Renal pelvis (tissue), 12 donors: Measurements from ENCODE around the gene CD151. TPM values are rescaled to one million over a fixed set of nuclear protein-coding genes. Genes with fewer than 3 reads are reported as not detected.
A peak's percentile ranks its signal among the peaks of the same experiment; 100 is the strongest.

Source experiments
- DNase-seq: peaks from one replicate; pipeline ENCODE4 v3.0.0-alpha.2; 2013
- long read RNA-seq, 16 experiments: transcript quantifications; one replicate each; lab custom pipeline, GENCODE V29; 2026
- polyA plus RNA-seq, 3 donors: library from polyadenylated mRNA; unstranded; fragments of 120-200 nt; gene quantifications; one replicate each; pipeline ENCODE4 v1.2.1, GENCODE V29; 2013; ENCODE audit not compliant: insufficient read length in 3 of 3

CD151 gene
- 100 to 1,000 TPM; 207 to 225 (median 220) TPM for polyA plus RNA-seq
- long read RNA-seq, donor 1, transcript CD151-201 (9 exons, 1,545 nt), result minor isoform, 7 of 577 reads
- long read RNA-seq, donor 1, transcript CD151-202 (9 exons, 1,658 nt), result major isoform, 60 of 577 reads
- long read RNA-seq, donor 1, transcript CD151-203 (8 exons, 1,486 nt), result minor isoform, 42 of 577 reads
- long read RNA-seq, donor 1, partial matches to known transcripts, result 453 of 577 reads
- long read RNA-seq, donor 1, other reads (novel, unspliced or antisense), result 9 of 577 reads
- long read RNA-seq, donor 2, transcript CD151-202 (9 exons, 1,658 nt), result major isoform, 63 of 577 reads
- long read RNA-seq, donor 2, transcript CD151-203 (8 exons, 1,486 nt), result minor isoform, 61 of 577 reads
- long read RNA-seq, donor 2, transcript CD151-201 (9 exons, 1,545 nt), result minor isoform, 12 of 577 reads
- long read RNA-seq, donor 2, partial matches to known transcripts, result 417 of 577 reads
- long read RNA-seq, donor 2, other reads (novel, unspliced or antisense), result 14 of 577 reads
- long read RNA-seq, donor 3, transcript CD151-203 (8 exons, 1,486 nt), result major isoform, 60 of 191 reads
- long read RNA-seq, donor 3, transcript CD151-202 (9 exons, 1,658 nt), result minor isoform, 33 of 191 reads
- long read RNA-seq, donor 3, transcript CD151-201 (9 exons, 1,545 nt), result minor isoform, 5 of 191 reads
- long read RNA-seq, donor 3, partial matches to known transcripts, result 77 of 191 reads
- long read RNA-seq, donor 3, other reads (novel, unspliced or antisense), result 14 of 191 reads
- long read RNA-seq, donor 4, transcript CD151-203 (8 exons, 1,486 nt), result major isoform, 58 of 168 reads
- long read RNA-seq, donor 4, transcript CD151-202 (9 exons, 1,658 nt), result minor isoform, 54 of 168 reads
- long read RNA-seq, donor 4, transcript CD151-220 (8 exons, 1,835 nt), result minor isoform, 5 of 168 reads
- long read RNA-seq, donor 4, transcript CD151-201 (9 exons, 1,545 nt), result minor isoform, 7 of 168 reads
- long read RNA-seq, donor 4, partial matches to known transcripts, result 31 of 168 reads
- long read RNA-seq, donor 4, other reads (novel, unspliced or antisense), result 10 of 168 reads
- long read RNA-seq, donor 5, transcript CD151-203 (8 exons, 1,486 nt), result minor isoform, 25 of 67 reads
- long read RNA-seq, donor 5, transcript CD151-202 (9 exons, 1,658 nt), result major isoform, 27 of 67 reads
- long read RNA-seq, donor 5, transcript CD151-201 (9 exons, 1,545 nt), result minor isoform, 5 of 67 reads
- long read RNA-seq, donor 5, partial matches to known transcripts, result 9 of 67 reads
- long read RNA-seq, donor 5, other reads (novel, unspliced or antisense), result 0 of 67 reads
- long read RNA-seq, donor 6, transcript CD151-220 (8 exons, 1,835 nt), result minor isoform, 5 of 128 reads
- long read RNA-seq, donor 6, transcript CD151-201 (9 exons, 1,545 nt), result minor isoform, 6 of 128 reads
- long read RNA-seq, donor 6, transcript CD151-203 (8 exons, 1,486 nt), result major isoform, 46 of 128 reads
- long read RNA-seq, donor 6, transcript CD151-202 (9 exons, 1,658 nt), result minor isoform, 39 of 128 reads
- long read RNA-seq, donor 6, partial matches to known transcripts, result 28 of 128 reads
- long read RNA-seq, donor 6, other reads (novel, unspliced or antisense), result 0 of 128 reads
- long read RNA-seq, donor 7, transcript CD151-203 (8 exons, 1,486 nt), result major isoform, 75 of 282 reads
- long read RNA-seq, donor 7, transcript CD151-201 (9 exons, 1,545 nt), result minor isoform, 13 of 282 reads
- long read RNA-seq, donor 7, transcript CD151-202 (9 exons, 1,658 nt), result minor isoform, 68 of 282 reads
- long read RNA-seq, donor 7, partial matches to known transcripts, result 101 of 282 reads
- long read RNA-seq, donor 7, other reads (novel, unspliced or antisense), result 21 of 282 reads
- long read RNA-seq, donor 8, transcript CD151-202 (9 exons, 1,658 nt), result minor isoform, 9 of 52 reads
- long read RNA-seq, donor 8, transcript CD151-203 (8 exons, 1,486 nt), result major isoform, 26 of 52 reads
- long read RNA-seq, donor 8, partial matches to known transcripts, result 14 of 52 reads
- long read RNA-seq, donor 8, other reads (novel, unspliced or antisense), result 0 of 52 reads
- long read RNA-seq, donor 9, transcript CD151-202 (9 exons, 1,658 nt), result minor isoform, 73 of 233 reads
- long read RNA-seq, donor 9, transcript CD151-203 (8 exons, 1,486 nt), result major isoform, 76 of 233 reads
- long read RNA-seq, donor 9, transcript CD151-201 (9 exons, 1,545 nt), result minor isoform, 11 of 233 reads
- long read RNA-seq, donor 9, partial matches to known transcripts, result 54 of 233 reads
- long read RNA-seq, donor 9, other reads (novel, unspliced or antisense), result 12 of 233 reads
- long read RNA-seq, donor 10, transcript CD151-202 (9 exons, 1,658 nt), result minor isoform, 32 of 143 reads
- long read RNA-seq, donor 10, transcript CD151-203 (8 exons, 1,486 nt), result major isoform, 40 of 143 reads
- long read RNA-seq, donor 10, transcript CD151-201 (9 exons, 1,545 nt), result minor isoform, 11 of 143 reads
- long read RNA-seq, donor 10, partial matches to known transcripts, result 51 of 143 reads
- long read RNA-seq, donor 10, other reads (novel, unspliced or antisense), result 8 of 143 reads
- long read RNA-seq, donor 11, transcript CD151-203 (8 exons, 1,486 nt), result minor isoform, 25 of 109 reads
- long read RNA-seq, donor 11, transcript CD151-202 (9 exons, 1,658 nt), result major isoform, 46 of 109 reads
- long read RNA-seq, donor 11, transcript CD151-201 (9 exons, 1,545 nt), result minor isoform, 9 of 109 reads
- long read RNA-seq, donor 11, partial matches to known transcripts, result 17 of 109 reads
- long read RNA-seq, donor 11, other reads (novel, unspliced or antisense), result 7 of 109 reads
- long read RNA-seq, donor 12, transcript CD151-202 (9 exons, 1,658 nt), result major isoform, 62 of 209 reads
- long read RNA-seq, donor 12, transcript CD151-201 (9 exons, 1,545 nt), result minor isoform, 8 of 209 reads
- long read RNA-seq, donor 12, transcript CD151-203 (8 exons, 1,486 nt), result minor isoform, 59 of 209 reads
- long read RNA-seq, donor 12, partial matches to known transcripts, result 73 of 209 reads
- long read RNA-seq, donor 12, other reads (novel, unspliced or antisense), result 0 of 209 reads
- long read RNA-seq, donor 13, transcript CD151-202 (9 exons, 1,658 nt), result minor isoform, 19 of 114 reads
- long read RNA-seq, donor 13, transcript CD151-203 (8 exons, 1,486 nt), result major isoform, 34 of 114 reads
- long read RNA-seq, donor 13, partial matches to known transcripts, result 55 of 114 reads
- long read RNA-seq, donor 13, other reads (novel, unspliced or antisense), result 0 of 114 reads
- long read RNA-seq, donor 14, result 0 reads
- long read RNA-seq, donor 15, transcript CD151-201 (9 exons, 1,545 nt), result minor isoform, 12 of 196 reads
- long read RNA-seq, donor 15, transcript CD151-203 (8 exons, 1,486 nt), result major isoform, 67 of 196 reads
- long read RNA-seq, donor 15, transcript CD151-202 (9 exons, 1,658 nt), result minor isoform, 65 of 196 reads
- long read RNA-seq, donor 15, partial matches to known transcripts, result 39 of 196 reads
- long read RNA-seq, donor 15, other reads (novel, unspliced or antisense), result 8 of 196 reads
- long read RNA-seq, donor 16, transcript CD151-201 (9 exons, 1,545 nt), result minor isoform, 12 of 181 reads
- long read RNA-seq, donor 16, transcript CD151-202 (9 exons, 1,658 nt), result minor isoform, 59 of 181 reads
- long read RNA-seq, donor 16, transcript CD151-203 (8 exons, 1,486 nt), result major isoform, 71 of 181 reads
- long read RNA-seq, donor 16, partial matches to known transcripts, result 24 of 181 reads
- long read RNA-seq, donor 16, other reads (novel, unspliced or antisense), result 9 of 181 reads

- DNase-seq, result peak; percentile 65
These were observed at the start of gene CD151 for GRCh38 chr11:832529-833113. TSS of gene CD151 (plus strand) at chr11:832952. CDS start at chr11:836070, 3,118 bp downstream.

DNA sequence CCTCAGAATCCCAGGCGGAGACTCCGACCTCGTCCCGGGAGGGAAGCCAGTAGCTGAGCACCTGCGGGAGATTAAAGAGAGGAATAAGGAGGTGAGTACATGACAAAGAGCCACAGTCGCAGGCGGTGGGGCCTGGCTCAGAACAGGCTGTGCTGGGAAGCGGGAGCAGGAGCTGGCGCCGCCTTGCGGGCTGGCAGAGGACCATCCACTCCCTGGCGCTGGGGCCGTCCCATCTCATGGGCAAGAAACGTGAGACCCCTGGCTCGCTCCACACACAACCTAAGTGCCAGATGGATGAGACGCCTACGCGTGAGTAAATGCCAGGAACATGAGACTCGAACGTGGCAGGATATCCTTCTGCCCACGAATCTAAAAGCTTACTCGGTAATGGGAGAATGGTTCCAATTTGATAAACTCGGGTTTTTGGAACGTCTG, 49.2 kb upstream of the CD151 start:
- peak; percentile 85 for DNase-seq

DNA sequence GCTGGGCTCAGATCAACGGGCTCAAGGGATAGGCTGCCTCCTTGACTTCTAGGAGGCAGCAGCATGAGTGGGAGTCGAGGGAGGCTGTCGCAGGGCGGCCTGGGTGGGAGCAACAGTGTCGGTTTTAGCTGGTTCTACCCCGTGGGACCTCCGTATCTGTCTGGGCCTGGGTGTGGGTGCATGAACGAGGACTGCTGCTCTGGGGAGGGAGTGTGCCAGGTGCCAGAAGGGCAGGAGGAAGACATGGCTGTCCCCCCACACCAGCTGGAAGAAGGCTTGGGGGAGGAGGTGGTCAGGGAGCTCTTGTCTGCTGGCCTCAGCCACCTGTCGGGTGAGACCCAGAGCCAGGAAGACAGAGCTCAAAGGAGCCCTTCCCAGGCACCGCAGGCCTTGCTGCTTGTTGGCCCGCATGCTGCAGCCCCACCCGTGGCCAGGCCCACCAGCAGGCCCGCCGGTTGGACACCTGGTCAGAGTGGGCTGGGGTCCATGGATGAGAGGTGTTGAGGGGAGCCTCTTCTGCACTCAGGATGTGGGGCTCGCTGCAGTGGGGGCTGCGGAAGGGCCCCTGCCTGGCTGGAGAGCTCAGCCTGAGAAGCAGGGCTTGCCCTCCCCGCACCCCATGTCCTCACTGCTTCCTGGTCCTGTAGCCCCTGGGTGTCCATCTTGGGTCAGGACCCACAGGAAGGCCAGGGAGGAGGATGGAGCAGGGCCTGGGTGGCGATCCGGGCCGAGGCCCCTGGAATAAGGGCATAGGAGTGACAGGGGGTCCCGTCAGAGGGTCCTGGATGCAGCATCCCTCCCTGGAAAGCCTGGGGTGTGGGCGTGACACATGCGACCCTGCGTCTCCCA, 46.3 kb upstream of the CD151 start:
- DNase-seq, result no peak

- no peak for DNase-seq
These were observed 45.6 kb upstream of the CD151 start for GRCh38 chr11:787084-787675.

- no peak for DNase-seq
These were observed 44.6 kb upstream of the CD151 start for GRCh38 chr11:788009-788640.

DNA sequence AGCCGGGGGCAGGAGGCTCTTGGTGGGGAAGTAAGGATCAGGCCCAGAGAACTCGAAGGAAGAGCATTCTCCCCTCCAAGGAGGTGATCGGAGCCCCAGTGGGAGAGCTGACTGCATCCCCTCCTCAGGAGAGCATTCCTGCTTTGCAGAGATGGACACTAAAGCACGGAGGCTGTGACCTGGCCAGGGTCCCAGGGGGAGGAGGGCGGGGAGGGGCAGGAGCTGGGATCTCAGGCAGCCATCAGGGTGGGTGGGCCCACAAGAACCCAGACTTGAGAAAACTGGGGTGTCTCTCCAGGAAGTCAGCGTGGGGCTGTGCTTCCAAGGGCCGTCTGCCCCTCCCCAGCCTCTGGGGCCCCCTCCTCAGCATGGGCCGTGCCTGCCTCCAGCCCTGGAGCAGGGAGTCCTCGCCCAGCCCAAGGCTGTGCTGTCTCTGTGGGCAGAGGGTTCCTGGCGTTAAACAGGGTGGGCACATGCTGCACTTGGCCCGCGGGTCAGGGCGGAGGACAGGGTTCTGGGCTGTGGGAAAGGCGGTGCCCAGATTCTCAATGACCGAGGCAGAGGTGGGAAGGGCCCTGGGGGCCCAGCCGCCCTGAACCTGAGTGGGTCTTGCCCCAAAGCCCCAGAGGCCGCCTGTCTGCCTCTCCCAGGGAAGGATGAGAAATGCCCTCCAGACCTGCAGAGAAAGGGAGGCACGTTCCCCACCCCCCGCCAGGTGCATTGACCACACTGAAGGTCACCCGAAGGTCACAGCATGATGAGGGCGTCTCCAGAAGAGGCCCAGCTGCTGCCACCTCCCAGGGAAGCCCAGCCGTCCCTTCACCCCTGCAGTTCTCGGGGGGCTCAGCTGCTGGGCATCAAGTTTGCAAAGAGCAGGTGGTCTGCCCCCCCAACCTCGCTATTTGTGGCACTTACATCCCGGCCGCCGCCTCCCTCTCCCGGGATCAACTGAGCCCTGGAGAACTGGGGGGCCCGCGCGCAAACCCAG, 43.5 kb upstream of the CD151 start:
- DNase-seq, result no peak

DNA sequence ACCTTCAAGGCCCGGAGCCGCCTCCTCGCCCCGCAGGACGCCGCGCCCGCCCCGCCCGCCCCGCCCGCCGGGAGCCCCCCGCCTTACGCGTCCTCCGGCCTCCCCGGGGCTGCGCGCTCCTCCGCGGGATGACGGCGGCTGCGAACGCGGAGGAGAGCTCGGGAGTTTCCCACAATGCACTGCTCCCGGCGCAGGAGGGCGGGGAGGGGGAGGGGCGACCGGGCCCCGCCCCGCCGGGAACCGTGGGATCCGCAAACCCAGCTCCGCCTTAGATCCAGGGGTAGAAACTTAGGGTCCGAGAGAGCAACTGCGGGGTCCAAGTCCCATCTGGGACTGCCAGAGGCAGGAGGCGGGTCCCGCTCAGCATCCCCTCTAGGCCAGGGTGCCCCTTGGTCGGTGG, 42.8 kb upstream of the CD151 start, which contains the start of gene CEND1:
TSS of gene CEND1 (minus strand) at position 148 of the 400 bp plus-strand sequence. CDS start 1,514 bp downstream, outside the sequence.
- no peak for DNase-seq

DNA sequence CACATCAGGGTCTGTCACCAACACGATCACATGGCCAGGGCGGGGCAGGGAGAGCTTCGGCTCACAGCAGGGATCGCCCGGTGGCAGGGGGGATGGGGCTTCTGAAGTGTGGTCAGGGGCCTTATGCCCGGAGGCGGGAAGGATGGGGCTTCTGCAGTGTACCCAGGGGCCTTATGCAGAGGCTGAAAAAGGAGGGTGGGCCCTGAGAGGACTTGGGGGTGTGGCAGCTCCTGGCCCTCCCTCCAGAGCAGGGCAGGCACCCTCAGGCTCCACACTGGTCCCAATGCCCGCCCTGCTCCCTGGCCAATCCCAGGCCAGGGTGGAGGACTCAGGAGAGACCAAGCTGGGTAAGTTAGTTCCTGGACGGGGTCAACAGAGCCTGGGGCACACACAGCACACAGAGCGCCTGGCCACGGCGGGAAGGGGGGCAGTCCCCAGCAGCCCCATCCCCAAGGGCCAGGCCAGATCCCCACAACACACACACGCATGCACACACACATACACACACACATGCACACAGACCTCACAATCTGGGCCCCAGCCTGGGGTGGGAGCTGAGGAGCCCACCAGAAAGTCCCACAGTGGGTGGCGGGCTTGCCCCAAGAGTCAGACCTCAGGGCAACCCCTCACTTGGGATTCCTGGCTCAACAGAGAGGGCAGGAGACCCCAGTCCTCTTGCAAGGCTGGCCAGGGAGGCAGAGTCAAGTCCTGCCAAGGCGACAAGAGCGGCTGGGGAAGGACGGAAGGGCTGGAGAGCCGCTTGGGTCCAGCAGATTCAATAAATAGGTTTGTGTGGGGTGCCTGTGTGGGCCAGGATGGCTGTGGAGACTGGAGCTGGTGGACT, 41.8 kb upstream of the CD151 start:
- DNase-seq, result no peak

GRCh38 chr11:791658-792534, 40.9 kb upstream of the CD151 start:
- no peak for DNase-seq

- no peak for DNase-seq
These were observed 40.3 kb upstream of the CD151 start for GRCh38 chr11:792535-792821.

DNA sequence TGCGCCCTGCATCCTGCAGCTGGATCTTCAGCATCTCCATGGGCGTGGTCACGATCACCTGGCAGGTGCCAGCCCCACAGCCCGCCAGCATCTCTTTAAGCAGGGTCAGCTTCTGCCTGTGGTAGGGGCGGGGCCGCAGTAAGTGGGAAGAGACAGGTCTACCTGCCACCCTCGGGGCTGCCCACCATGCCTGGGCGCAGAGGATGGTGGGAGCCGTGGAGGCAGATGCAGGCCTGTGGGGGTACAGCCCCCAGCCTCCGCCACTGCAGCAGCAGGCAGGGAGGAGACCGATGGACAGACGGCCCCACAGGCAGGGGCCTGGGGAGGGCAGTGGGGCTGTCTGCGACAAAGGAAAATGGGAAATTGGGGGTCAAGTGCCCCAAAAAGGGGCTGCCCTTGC, 39.9 kb upstream of the CD151 start:
- DNase-seq, result no peak
